Endothelial cell of umbilical vein (primary cell): ENCODE data around the gene TSHB. TPM values are rescaled to one million over a fixed set of nuclear protein-coding genes. Genes with fewer than 3 reads are reported as not detected.

Source experiments
- BruUV-seq: library from RNA; stranded (reverse); fragments of 400-500 nt; replicated peaks from 2 replicates; lab custom pipeline; 2021; lab: Mats Ljungman, UMichigan
- CTCF ChIA-PET: fragments of 300-600, 350-600 bp; sonication (Branson Sonifier 250); formaldehyde crosslinking; loops from one replicate; lab custom pipeline; 2021; ENCODE audit warnings: antibody characterized with exemption, inconsistent platforms; lab: Charles Lee
- POLR2A ChIA-PET: fragments of 300-600, 350-600 bp; sonication (Branson Sonifier 250); formaldehyde crosslinking; loops from one replicate; lab custom pipeline; 2021; ENCODE audit warnings: antibody characterized with exemption, inconsistent platforms; lab: Charles Lee
- DNase-seq: peaks from one replicate; pipeline ENCODE4 v3.0.0-alpha.2; 2011; ENCODE audit warnings: low read depth, low spot score
- FAIRE-seq: peaks from 2 replicates; lab custom pipeline; 2011; peaks lifted over from hg19 to GRCh38; lab: Jason Lieb, UNC
- H2AFZ ChIP-seq: 2 replicates; pipeline ENCODE4 v1.6.0; 2012; ENCODE audit warnings: low read depth, low read length, control low read depth, inconsistent platforms
- H3K27ac ChIP-seq: 2 replicates; pipeline ENCODE4 v1.5.1; 2011; ENCODE audit warnings: low read depth, mild to moderate bottlenecking, control low read depth, low read length, moderate library complexity; ENCODE audit not compliant: insufficient read depth
- H3K27me3 ChIP-seq, 2 experiments: 2 replicates each; pipeline versions ENCODE4 v1.6.0 to v1.6.1; 2011; ENCODE audit warnings: low read length in 2 of 2, mixed read lengths in 1 of 2; ENCODE audit not compliant: control insufficient read depth in 2 of 2, insufficient read depth in 2 of 2
- H3K36me3 ChIP-seq, 2 experiments: 2 replicates in 1 of 2; 3 replicates in 1 of 2; pipeline ENCODE4 v1.5.1; 2011; ENCODE audit warnings: low read length in 2 of 2, mild to moderate bottlenecking in 1 of 2, moderate library complexity in 1 of 2; ENCODE audit not compliant: control insufficient read depth in 2 of 2, insufficient read depth in 2 of 2; ENCODE audit errors: extremely low read depth in 1 of 2
- H3K4me1 ChIP-seq: 3 replicates; pipeline ENCODE4 v1.5.1; 2011; ENCODE audit warnings: mild to moderate bottlenecking, low read length; ENCODE audit not compliant: control insufficient read depth, insufficient read depth; ENCODE audit errors: extremely low read depth
- H3K4me2 ChIP-seq: 2 replicates; pipeline ENCODE4 v1.6.1; 2011; ENCODE audit warnings: low read length, control low read depth, mixed read lengths; ENCODE audit not compliant: insufficient read depth
- H3K4me3 ChIP-seq, 3 experiments: fragments of 200-600 bp in 1 of 3; sonication (generic), shearing (Covaris generic) in 1 of 3; replicated peaks in 1 of 3; 2 replicates each; pipeline ENCODE4 v1.5.1; 2011 to 2016; ENCODE audit warnings: control low read depth in 3 of 3, low read length in 3 of 3, mild to moderate bottlenecking in 2 of 3, inconsistent platforms in 1 of 3, low read depth in 1 of 3, moderate library complexity in 1 of 3; ENCODE audit not compliant: insufficient read depth in 1 of 3
- H3K79me2 ChIP-seq: 2 replicates; pipeline ENCODE4 v1.6.0; 2012; ENCODE audit warnings: low read length, inconsistent platforms; ENCODE audit not compliant: control insufficient read depth, insufficient read depth
- H3K9ac ChIP-seq: replicated peaks from 2 replicates; pipeline ENCODE3; 2011; ENCODE audit warnings: low read length, control low read depth; ENCODE audit not compliant: insufficient read depth; ENCODE audit errors: extremely low read depth
- H3K9me1 ChIP-seq: replicated peaks from 3 replicates; pipeline ENCODE4 v1.6.0; 2011; ENCODE audit warnings: mild to moderate bottlenecking, low read length; ENCODE audit not compliant: control insufficient read depth, insufficient read depth; ENCODE audit errors: extremely low read depth
- H3K9me3 ChIP-seq: replicated peaks from 2 replicates; pipeline ENCODE4 v1.5.1; 2012; ENCODE audit warnings: low read length, inconsistent platforms; ENCODE audit not compliant: control insufficient read depth, insufficient read depth
- H4K20me1 ChIP-seq: replicated peaks from 2 replicates; pipeline ENCODE3; 2011; ENCODE audit warnings: mild to moderate bottlenecking, low read length; ENCODE audit not compliant: control insufficient read depth, insufficient read depth; ENCODE audit errors: extremely low read depth
- EZH2 ChIP-seq: IDR thresholded peaks from 2 replicates; pipeline ENCODE4 v1.6.1; 2012; ENCODE audit warnings: borderline replicate concordance, low read depth, mild to moderate bottlenecking, moderate library complexity, low read length, inconsistent platforms; ENCODE audit not compliant: severe bottlenecking
- FOS ChIP-seq: IDR thresholded peaks from 2 replicates; pipeline ENCODE4 v1.6.1; 2011; ENCODE audit warnings: mild to moderate bottlenecking, low read length, moderate library complexity, borderline replicate concordance; ENCODE audit not compliant: insufficient read depth
- GATA2 ChIP-seq: IDR thresholded peaks from 2 replicates; pipeline ENCODE4 v1.7.0; 2011; ENCODE audit warnings: low read depth, mild to moderate bottlenecking, moderate library complexity, mixed read lengths, low read length; ENCODE audit not compliant: insufficient read length, insufficient read depth
- JUN ChIP-seq: IDR thresholded peaks from 2 replicates; pipeline ENCODE4 v1.6.1; 2011; ENCODE audit warnings: borderline replicate concordance, low read depth; ENCODE audit not compliant: insufficient read length, insufficient read depth
- MAX ChIP-seq: IDR thresholded peaks from 2 replicates; pipeline ENCODE4 v1.6.1; 2011; ENCODE audit not compliant: insufficient read depth, insufficient read length
- MYC ChIP-seq: IDR thresholded peaks from one replicate; pipeline ENCODE4 v1.6.1; 2011; ENCODE audit warnings: mild to moderate bottlenecking, low read depth, low read length
- POLR2A ChIP-seq: IDR thresholded peaks from 2 replicates; pipeline ENCODE4 v1.6.1; 2012; ENCODE audit warnings: low read depth, mild to moderate bottlenecking, control low read depth, low read length
- POLR2AphosphoS5 ChIP-seq: IDR thresholded peaks from 2 replicates; pipeline ENCODE4 v1.6.1; 2012; ENCODE audit warnings: low read depth, mild to moderate bottlenecking, control low read depth, low read length, moderate library complexity; ENCODE audit not compliant: insufficient read depth
- dilution Hi-C: fragments of 300-500 bp; cut with MboI; formaldehyde crosslinking; loops from one replicate; pipeline ENCODE4 v1.15.0; 2019; ENCODE audit warnings: low sequenced_read_pairs; ENCODE audit not compliant: extremely low pct_ligation_motif_present
- intact Hi-C: fragments of 100-400 bp; cut with micrococcal nuclease; formaldehyde crosslinking; loops from one replicate; pipeline ENCODE4 v1.10.0; 2022
- polyA plus RNA-seq, 4 experiments: library from polyadenylated mRNA; depleted of rRNA in 3 of 4; stranded (reverse) in 3 of 4; unstranded in 1 of 4; fragments of >200 nt; gene quantifications; 2 replicates each; pipeline versions ENCODE4 v1.2.1 to v1.2.3, GENCODE V29; 2011 to 2012; ENCODE audit warnings: missing spikeins in 1 of 4
- total RNA-seq: library from RNA; stranded (reverse); gene quantifications from 2 replicates; pipeline ENCODE4 v1.2.3, GENCODE V29; 2021
- TF ChIP-seq, protein P1 (sequence below), 2 donors: IDR thresholded peaks; 1 replicate in 1 of 2; 2 replicates in 1 of 2; pipeline ENCODE4 v1.5.1; 2011; ENCODE audit warnings: low read length in 2 of 2, mild to moderate bottlenecking in 2 of 2, moderate library complexity in 2 of 2, control low read depth in 1 of 2, inconsistent platforms in 1 of 2, low read depth in 1 of 2; ENCODE audit not compliant: insufficient read depth in 1 of 2; ENCODE audit errors: extremely low read depth in 1 of 2

Gene TSHB
- total and polyA plus RNA-seq, 2 donors (not counting 3 experiments of a cell fraction or from before 2014, with no cell fraction given): not detected

GRCh38 chr1:115076384-115076915, 46.8 kb downstream of the TSHB start:
- H3K9me1 ChIP-seq: no peaks in the 10 kb centered on the region
- TF ChIP-seq, protein P1, sequence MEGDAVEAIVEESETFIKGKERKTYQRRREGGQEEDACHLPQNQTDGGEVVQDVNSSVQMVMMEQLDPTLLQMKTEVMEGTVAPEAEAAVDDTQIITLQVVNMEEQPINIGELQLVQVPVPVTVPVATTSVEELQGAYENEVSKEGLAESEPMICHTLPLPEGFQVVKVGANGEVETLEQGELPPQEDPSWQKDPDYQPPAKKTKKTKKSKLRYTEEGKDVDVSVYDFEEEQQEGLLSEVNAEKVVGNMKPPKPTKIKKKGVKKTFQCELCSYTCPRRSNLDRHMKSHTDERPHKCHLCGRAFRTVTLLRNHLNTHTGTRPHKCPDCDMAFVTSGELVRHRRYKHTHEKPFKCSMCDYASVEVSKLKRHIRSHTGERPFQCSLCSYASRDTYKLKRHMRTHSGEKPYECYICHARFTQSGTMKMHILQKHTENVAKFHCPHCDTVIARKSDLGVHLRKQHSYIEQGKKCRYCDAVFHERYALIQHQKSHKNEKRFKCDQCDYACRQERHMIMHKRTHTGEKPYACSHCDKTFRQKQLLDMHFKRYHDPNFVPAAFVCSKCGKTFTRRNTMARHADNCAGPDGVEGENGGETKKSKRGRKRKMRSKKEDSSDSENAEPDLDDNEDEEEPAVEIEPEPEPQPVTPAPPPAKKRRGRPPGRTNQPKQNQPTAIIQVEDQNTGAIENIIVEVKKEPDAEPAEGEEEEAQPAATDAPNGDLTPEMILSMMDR (IDR thresholded peaks at IDR 0.05; ENCODE audit: extremely low read depth in 1 of 2, insufficient read depth in 1 of 2, low read depth in 1 of 2, low read length in 2 of 2): no peak
- TF ChIP-seq EZH2: no peak
- no peak for TF ChIP-seq POLR2AphosphoS5
- no peak for TF ChIP-seq MYC
- TF ChIP-seq FOS: no peak
- TF ChIP-seq POLR2A: no peak
- TF ChIP-seq JUN: no peak
- TF ChIP-seq GATA2: no peak
- TF ChIP-seq MAX: no peak
- H3K27me3 ChIP-seq: peaks cover 7 to 8% of the 10 kb centered on the region in 2 experiments
- dilution Hi-C loops: no loop called here
- H3K4me2 ChIP-seq: no peak overlapping the region
- no TSS peak for BruUV-seq
- no peak overlapping the region for H3K9ac ChIP-seq
- H2AFZ ChIP-seq: no peak overlapping the region
- H3K9me3 ChIP-seq: no peaks in the 10 kb centered on the region
- DNase-seq (no peak), FAIRE-seq (no peak)
- H3K4me1 ChIP-seq: no peaks in the 10 kb centered on the region
- intact Hi-C loops: no loop called here
- CTCF ChIA-PET: no interaction called here
- H3K79me2 ChIP-seq: no peaks in the 10 kb centered on the region
- no peaks in the 10 kb centered on the region for H3K36me3 ChIP-seq
- no peak overlapping the region for H3K4me3 ChIP-seq
- H3K27ac ChIP-seq: no peak overlapping the region
- POLR2A ChIA-PET: no interaction called here
- H4K20me1 ChIP-seq: no peaks in the 10 kb centered on the region
